ENCODE measurements around the gene SMYD3. TPM values are rescaled to one million over a fixed set of nuclear protein-coding genes. Genes with fewer than 3 reads are reported as not detected.

The SMYD3 gene
- total RNA-seq, 4 donors from 2014 or later = 12.0 to 15.0 (median 13.2) TPM

DNA sequence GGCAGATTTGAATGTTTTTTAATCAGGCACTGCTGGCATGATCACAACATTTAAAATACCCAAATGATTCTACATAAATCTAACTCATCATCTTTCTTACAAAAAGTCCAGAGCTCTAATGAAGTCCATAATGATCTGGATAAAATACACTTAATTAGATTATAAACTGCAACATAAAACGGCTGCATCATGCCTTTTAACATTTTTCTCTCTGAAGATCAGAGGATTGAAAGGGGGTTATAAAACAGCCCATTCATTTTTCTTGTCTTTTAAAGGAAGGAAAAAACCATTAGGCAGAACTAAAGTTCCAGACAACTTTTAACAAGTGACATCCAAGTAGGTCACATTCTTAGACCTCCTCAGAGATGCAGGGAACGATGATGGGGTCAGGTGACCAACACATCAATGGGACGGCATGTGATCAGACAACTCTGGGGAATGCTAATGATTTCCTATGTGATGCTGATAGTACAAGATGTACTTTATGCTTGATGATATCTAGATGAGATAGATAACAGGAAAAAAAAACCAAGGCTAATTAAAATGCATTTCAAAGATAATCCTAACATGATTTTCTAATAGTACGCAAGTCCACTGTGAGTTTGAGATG, 455.1 kb downstream of the SMYD3 start:
- Histone ChIP-seq H3K4me1 (no peaks in the 10 kb centered on the region), H3K36me3 (no peaks in the 10 kb centered on the region), H3K27me3 (no peaks in the 10 kb centered on the region), H3K27ac (replicated peaks in 1 of 4) (no peak overlapping the region), H3K9me3 (peaks cover 0 to 4% (median 0%) of the 10 kb centered on the region in 4 donors), H3K4me3 (no peak overlapping the region)
- TF ChIP-seq POLR2AphosphoS5 (IDR thresholded peaks at IDR 0.05) (no peak), EP300 (IDR thresholded peaks at IDR 0.05) (no peak), POLR2A (IDR thresholded peaks at IDR 0.05; ENCODE audit: low read depth) (no peak), CTCF (IDR thresholded peaks at IDR 0.05) (no peak)
- 77% methylated on average over 4 of the region's 4 CpGs for WGBS
- no peak for DNase-seq (ENCODE audit: extremely low spot score)
- intact Hi-C loops (cut with DNase I) = no loop called here

- no peaks in the 10 kb centered on the region for H3K9me3 ChIP-seq
- H3K4me1 ChIP-seq = no peaks in the 10 kb centered on the region
- no peak for DNase-seq (ENCODE audit: extremely low spot score)
- no peak overlapping the region for H3K4me3 ChIP-seq
- TF ChIP-seq POLR2A (IDR thresholded peaks at IDR 0.05; ENCODE audit: low read depth) (no peak), CTCF (IDR thresholded peaks at IDR 0.05) (no peak), POLR2AphosphoS5 (IDR thresholded peaks at IDR 0.05) (no peak), EP300 (IDR thresholded peaks at IDR 0.05) (no peak)
- intact Hi-C loops (cut with DNase I) = no loop called here
- 84% methylated on average over 5 of the region's 5 CpGs for WGBS
- H3K27me3 ChIP-seq = no peaks in the 10 kb centered on the region
- H3K36me3 ChIP-seq = no peaks in the 10 kb centered on the region
- H3K27ac ChIP-seq (replicated peaks in 1 of 4) = no peak overlapping the region
Observed at GRCh38 chr1:246048693-246049092, 458.4 kb downstream of the SMYD3 start.

DNA sequence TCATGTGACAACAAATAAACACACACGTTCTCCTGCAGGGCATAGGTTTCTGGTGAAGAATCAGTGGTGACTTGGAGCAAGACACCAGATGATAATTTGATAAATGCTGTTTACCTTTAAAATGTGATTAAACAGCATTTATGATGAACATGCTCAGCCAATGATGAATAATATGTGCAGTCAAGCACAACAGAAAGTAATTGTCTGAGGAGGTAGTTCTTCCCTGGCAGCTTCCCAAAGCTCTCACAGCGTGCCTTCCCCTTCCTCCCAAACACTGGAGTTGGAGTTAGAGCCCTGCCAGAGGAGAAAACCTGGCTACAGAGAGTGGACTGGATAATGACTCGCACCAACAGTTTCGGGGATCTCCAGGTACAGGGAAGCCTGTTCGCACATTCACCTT, 463.5 kb downstream of the SMYD3 start:
- Histone ChIP-seq H3K36me3 (no peaks in the 10 kb centered on the region), H3K4me3 (no peak overlapping the region), H3K27me3 (no peaks in the 10 kb centered on the region), H3K4me1 (no peaks in the 10 kb centered on the region), H3K9me3 (no peaks in the 10 kb centered on the region), H3K27ac (replicated peaks in 1 of 4) (no peak overlapping the region)
- no peak for TF ChIP-seq CTCF (IDR thresholded peaks at IDR 0.05)
- TF ChIP-seq POLR2AphosphoS5 (IDR thresholded peaks at IDR 0.05) = no peak
- no peak for TF ChIP-seq EP300 (IDR thresholded peaks at IDR 0.05)
- no peak for TF ChIP-seq POLR2A (IDR thresholded peaks at IDR 0.05; ENCODE audit: low read depth)
- 56% methylated on average over 4 of the region's 5 CpGs for WGBS
- DNase-seq (ENCODE audit: extremely low spot score) = no peak
- intact Hi-C loops (cut with DNase I) = no loop called here

- WGBS = 78% methylated on average over 5 of the region's 5 CpGs
- H3K36me3 ChIP-seq = no peaks in the 10 kb centered on the region
- H3K4me3 ChIP-seq = no peak overlapping the region
- no peak overlapping the region for H3K27ac ChIP-seq (replicated peaks in 1 of 4)
- no peaks in the 10 kb centered on the region for H3K27me3 ChIP-seq
- no peaks in the 10 kb centered on the region for H3K9me3 ChIP-seq
- no peak for TF ChIP-seq POLR2AphosphoS5 (IDR thresholded peaks at IDR 0.05)
- TF ChIP-seq CTCF (IDR thresholded peaks at IDR 0.05) = no peak
- TF ChIP-seq EP300 (IDR thresholded peaks at IDR 0.05) = no peak
- TF ChIP-seq POLR2A (IDR thresholded peaks at IDR 0.05; ENCODE audit: low read depth) = no peak
- no peaks in the 10 kb centered on the region for H3K4me1 ChIP-seq
- intact Hi-C loops (cut with DNase I) = no loop called here
- no peak for DNase-seq (ENCODE audit: extremely low spot score)
Observed at GRCh38 chr1:246041360-246041759, 465.7 kb downstream of the SMYD3 start.
